GM19395 (cell line): ENCODE measurements around the gene CDH3.

Experiments used
- ATAC-seq: cut with Tn5 transposase; IDR thresholded peaks from one replicate; pipeline ENCODE4 v1.9.1; 2021; ENCODE audit warnings: mild to moderate bottlenecking, moderate library complexity; ENCODE audit not compliant: unreplicated experiment

Gene CDH3

GRCh38 chr16:68646953-68647659 lies 2.0 kb downstream of the CDH3 start:
- ATAC-seq, result no peak

- no peak for ATAC-seq
Measured at GRCh38 chr16:68651136-68651535, 6.0 kb downstream of the CDH3 start.

GRCh38 chr16:68652659-68653058 lies 7.5 kb downstream of the CDH3 start:
- ATAC-seq, result no peak

GRCh38 chr16:68655806-68656205 lies 10.7 kb downstream of the CDH3 start:
- ATAC-seq, result no peak

- ATAC-seq, result no peak
Measured at GRCh38 chr16:68656751-68657150, 11.6 kb downstream of the CDH3 start.

GRCh38 chr16:68658341-68658973 lies 13.3 kb downstream of the CDH3 start:
- no peak for ATAC-seq

GRCh38 chr16:68658974-68659360 lies 13.9 kb downstream of the CDH3 start:
- no peak for ATAC-seq

- no peak for ATAC-seq
Measured at GRCh38 chr16:68659412-68660358, 14.6 kb downstream of the CDH3 start.

GRCh38 chr16:68660359-68660795 lies 15.3 kb downstream of the CDH3 start:
- ATAC-seq, result no peak

- no peak for ATAC-seq
Measured at GRCh38 chr16:68662035-68662434, 16.9 kb downstream of the CDH3 start.

- no peak for ATAC-seq
Measured at GRCh38 chr16:68664297-68664696, 19.2 kb downstream of the CDH3 start.

GRCh38 chr16:68665501-68665900 lies 20.4 kb downstream of the CDH3 start:
- no peak for ATAC-seq

- no peak for ATAC-seq
Measured at GRCh38 chr16:68668266-68668665, 23.2 kb downstream of the CDH3 start.

- no peak for ATAC-seq
Measured at GRCh38 chr16:68676113-68676860, 31.2 kb downstream of the CDH3 start.

GRCh38 chr16:68681038-68681437 lies 35.9 kb downstream of the CDH3 start:
- no peak for ATAC-seq

- ATAC-seq, result no peak
Measured at GRCh38 chr16:68685685-68686478, 40.8 kb downstream of the CDH3 start.

GRCh38 chr16:68686905-68687304 lies 41.8 kb downstream of the CDH3 start:
- no peak for ATAC-seq

- no peak for ATAC-seq
Measured at GRCh38 chr16:68689921-68690320, 44.8 kb downstream of the CDH3 start.

GRCh38 chr16:68695575-68695974 lies 50.5 kb downstream of the CDH3 start:
- no peak for ATAC-seq

GRCh38 chr16:68696514-68696913 lies 51.4 kb downstream of the CDH3 start:
- no peak for ATAC-seq
